Pancreas (tissue), 10 donors: ENCODE results near the gene UFSP1. TPM values are rescaled to one million over a fixed set of nuclear protein-coding genes. Genes with fewer than 3 reads are reported as not detected.

Experiments used
- ATAC-seq, 4 donors: fragments of 200-7000 bp; cut with Tn5 transposase; one replicate each; pipeline versions ENCODE4 v1.8.0 to v1.9.1; 2020; ENCODE audit warnings: mild to moderate bottlenecking in 4 of 4, moderate library complexity in 4 of 4
- DNase-seq, 6 donors: peaks; one replicate each; pipeline ENCODE4 v3.0.0-alpha.2; 2020
- FAIRE-seq: peaks from 2 replicates; lab custom pipeline; 2012; peaks lifted over from hg19 to GRCh38; lab: Jason Lieb, UNC
- H3K27ac ChIP-seq, 4 donors: fragments of 200-600 bp; sonication (generic); 1 replicate in 3 of 4; 2 replicates in 1 of 4; pipeline versions ENCODE4 v1.5.0 to v1.8.0; 2020
- H3K27me3 ChIP-seq, 4 donors: fragments of 200-600 bp; one replicate each; pipeline ENCODE4 v1.8.0; 2021
- H3K36me3 ChIP-seq, 3 donors: fragments of 200-600 bp; sonication (generic) in 1 of 3; one replicate each; pipeline versions ENCODE4 v1.5.0 to v1.8.0; 2020 to 2021
- H3K4me1 ChIP-seq, 3 donors: fragments of 200-600 bp; one replicate each; pipeline ENCODE4 v1.8.0; 2021
- H3K4me3 ChIP-seq, 4 donors: fragments of 200-600 bp; sonication (generic) in 2 of 4; one replicate each; pipeline versions ENCODE4 v1.5.0 to v1.8.0; 2020 to 2021
- H3K9me3 ChIP-seq, 4 donors: fragments of 200-600 bp; one replicate each; pipeline ENCODE4 v1.8.0; 2021
- CTCF ChIP-seq, 4 donors: fragments of 200-600 bp; sonication (generic) in 3 of 4; IDR thresholded peaks; one replicate each; pipeline versions ENCODE4 v1.5.0 to v1.8.0; 2021; ENCODE audit warnings: antibody characterized with exemption in 4 of 4
- WGBS, 2 donors: extraction: QIAGEN DNeasy Blood & Tissue Kit; methylation state at CpG; one replicate each; pipeline ENCODE4 v1.1.7; 2013; 5-methylcytosine and 5-hydroxymethylcytosine counted together
- intact Hi-C, 3 donors: fragments of 100-400 bp; cut with DNase I; formaldehyde crosslinking; loops; one replicate each; pipeline versions ENCODE4 v1.11.1 to v1.14.2; 2022
- polyA plus RNA-seq, 2 donors: library from polyadenylated mRNA; stranded (reverse); fragments of 200-250 nt; gene quantifications; one replicate each; pipeline ENCODE4 v1.2.3, GENCODE V29; 2013
- total RNA-seq, 6 donors: library from RNA; stranded (reverse); fragmentation: NEBNext Ultra II Directional in 4 of 6; extraction: Animal tissue kit (Norgen Biotek cat#: 25700) in 4 of 6; gene quantifications; one replicate each; pipeline versions ENCODE4 v1.2.1 to v1.2.4, GENCODE V29; 2021 to 2023
- donor health status: healthy with polysubstance abuse.
- donor health status: DM: no; HTN: no; CAD: no; lungs with moderate emphysema.
- donor health status: DM: no; HTN: no; CAD: no.
- donor health status: control.
- donor health status: control.
- donor health status: Bipolar disorder and iron deficiency.
- donor health status: DM: yes; HTN: yes; CAD: no.
- donor health status: DM: no; HTN: no; CAD: no.
- donor health status: DM: no; HTN: no; CAD: no.
- donor health status: DM: yes; HTN: yes; CAD: no.

UFSP1 gene
- total and polyA plus RNA-seq, 8 donors: 0.83 to 6.3 (median 2.4) TPM

DNA sequence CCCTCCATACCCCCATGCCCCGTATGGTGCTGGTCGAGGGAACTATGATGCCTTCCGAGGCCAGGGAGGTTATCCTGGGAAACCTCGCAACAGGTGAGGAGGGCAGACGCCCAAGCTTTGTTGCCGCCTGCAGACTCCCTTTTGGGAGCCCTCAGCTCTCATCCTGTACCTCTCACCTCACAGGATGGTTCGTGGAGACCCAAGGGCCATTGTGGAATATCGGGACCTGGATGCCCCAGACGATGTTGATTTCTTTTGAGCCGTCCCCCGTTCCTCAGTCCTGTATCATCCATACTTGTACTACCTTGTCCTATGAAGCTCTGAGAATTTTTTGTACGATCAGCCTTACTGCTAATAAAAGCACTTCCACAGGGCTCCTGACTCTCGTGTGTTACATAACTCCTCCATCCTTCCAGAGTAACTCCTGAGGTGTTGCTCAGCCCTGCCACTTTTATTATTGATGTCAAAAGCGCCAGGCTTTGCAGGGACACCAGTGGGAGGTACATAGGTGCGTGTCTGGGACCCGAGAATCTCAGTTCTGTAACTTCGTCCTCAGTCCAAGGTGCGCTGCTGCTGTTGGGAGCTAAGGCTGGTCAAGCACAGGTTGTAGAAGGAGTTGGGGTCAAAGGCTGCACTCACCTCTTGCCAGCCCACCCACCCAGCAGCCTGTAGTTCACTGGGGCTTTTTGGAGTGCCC is 1.1 kb downstream of the UFSP1 start:
- H3K4me1 ChIP-seq: peaks cover 0 to 11% (median 10%) of the 10 kb centered on the region in 3 donors
- FAIRE-seq: no peak
- peak in 1 of 6 donors; percentile 9 for DNase-seq

GRCh38 chr7:100887516-100888290 is 1.8 kb downstream of the UFSP1 start:
- H3K36me3 ChIP-seq: peaks cover 0 to 48% (median 15%) of the 10 kb centered on the region in 3 donors
- no peaks in the 10 kb centered on the region for H3K9me3 ChIP-seq
- peak overlapping the region in 1 of 4 donors; percentile 73 for H3K4me3 ChIP-seq
- ATAC-seq: no peak
- no peaks in the 10 kb centered on the region for H3K27me3 ChIP-seq
- no peak for FAIRE-seq
- DNase-seq: peak in 1 of 6 donors; percentile 9
- H3K4me1 ChIP-seq: peaks cover 0 to 11% (median 10%) of the 10 kb centered on the region in 3 donors
- TF ChIP-seq CTCF (IDR thresholded peaks at IDR 0.05): no peak
- no peak overlapping the region for H3K27ac ChIP-seq
- WGBS, 2 donors: 60 to 62% methylated on average over 20 to 21 of the region's 21 CpGs
- intact Hi-C loops: no loop called here

More for the DNA sequence above, 1.1 kb downstream of the UFSP1 start:
- Histone ChIP-seq H3K9me3 (no peaks in the 10 kb centered on the region), H3K27ac (peak overlapping the region in 2 of 4 donors; percentile 62 to 74), H3K27me3 (no peaks in the 10 kb centered on the region), H3K36me3 (peaks cover 0 to 40% (median 14%) of the 10 kb centered on the region in 3 donors), H3K4me3 (peak overlapping the region; percentile 48 to 74 (median 68))
- ATAC-seq: no peak
- intact Hi-C loops: no loop called here
- 41 to 44% methylated on average over 18 of the region's 18 CpGs for WGBS, 2 donors
- TF ChIP-seq CTCF (IDR thresholded peaks at IDR 0.05): no peak

GRCh38 chr7:100886936-100887515 is 2.5 kb downstream of the UFSP1 start:
- FAIRE-seq (no peak), DNase-seq (no peak), ATAC-seq (no peak)

More at GRCh38 chr7:100886936-100887515, 2.5 kb downstream of the UFSP1 start:
- peaks cover 0 to 11% (median 10%) of the 10 kb centered on the region in 3 donors for H3K4me1 ChIP-seq
- no peak overlapping the region for H3K4me3 ChIP-seq
- peaks cover 2 to 54% (median 22%) of the 10 kb centered on the region in 3 donors for H3K36me3 ChIP-seq
- no peaks in the 10 kb centered on the region for H3K9me3 ChIP-seq
- no peaks in the 10 kb centered on the region for H3K27me3 ChIP-seq
- no peak for TF ChIP-seq CTCF (IDR thresholded peaks at IDR 0.05)
- 85 to 86% methylated on average over 25 of the region's 25 CpGs for WGBS, 2 donors
- intact Hi-C loops: no loop called here
- no peak overlapping the region for H3K27ac ChIP-seq
